ENCODE measurements around the gene ATP8A2.
A peak's percentile ranks its signal among the peaks of the same experiment; 100 is the strongest.
"Not testable (repeated sequence)": the region's sequence is repeated elsewhere in the genome, so short reads cannot be mapped to it uniquely, and the experiment has no call there.

Gene ATP8A2

GRCh38 chr13:25768838-25769237 is 397.1 kb downstream of the ATP8A2 start:
- TF ChIP-seq Cebpa-rat (IDR thresholded peaks at IDR 0.05): no peak
- Histone ChIP-seq H3K9ac (no peak overlapping the region), H3K27ac (no peak overlapping the region), H3K4me1 (peaks cover 0 to 11% (median 1%) of the 10 kb centered on the region in 10 experiments; a peak in 7 of 20 replicates), H4K20me1 (no peaks in the 10 kb centered on the region), H3K9me3 (replicated peaks in 1 of 11) (peaks cover 8 to 22% (median 13%) of the 10 kb centered on the region in 11 experiments; a peak in 19 of 22 replicates), H3K36me3 (no peaks in the 10 kb centered on the region), H3K4me3 (no peak overlapping the region), H3K27me3 (no peaks in the 10 kb centered on the region), H3K4me2 (no peak overlapping the region)

GRCh38 chr13:25770601-25771000 is 398.8 kb downstream of the ATP8A2 start:
- no peak overlapping the region for H3K4me2 ChIP-seq
- no peaks in the 10 kb centered on the region for H3K36me3 ChIP-seq
- peaks cover 9 to 26% (median 12%) of the 10 kb centered on the region in 11 experiments; a peak in 19 of 22 replicates for H3K9me3 ChIP-seq (replicated peaks in 1 of 11)
- no peak overlapping the region for H3K4me3 ChIP-seq
- H3K27me3 ChIP-seq: no peaks in the 10 kb centered on the region
- peaks cover 0 to 11% (median 1%) of the 10 kb centered on the region in 10 experiments; a peak in 7 of 20 replicates for H3K4me1 ChIP-seq
- no peak overlapping the region for H3K9ac ChIP-seq
- no peak overlapping the region for H3K27ac ChIP-seq
- no peak for TF ChIP-seq Cebpa-rat (IDR thresholded peaks at IDR 0.05)
- H4K20me1 ChIP-seq: no peaks in the 10 kb centered on the region

- Histone ChIP-seq H3K4me3 (no peak overlapping the region), H4K20me1 (no peaks in the 10 kb centered on the region), H3K4me2 (peak overlapping the region in 3 of 11 experiments; percentile 22 to 27 (median 22); a peak in 3 of 22 replicates), H3K27me3 (no peaks in the 10 kb centered on the region), H3K36me3 (no peaks in the 10 kb centered on the region), H3K27ac (no peak overlapping the region), H3K4me1 (peaks cover 0 to 15% (median 4%) of the 10 kb centered on the region in 10 experiments; a peak in 10 of 20 replicates), H3K9ac (no peak overlapping the region), H3K9me3 (replicated peaks in 1 of 11) (peaks cover 3 to 20% (median 8%) of the 10 kb centered on the region in 11 experiments; a peak in 18 of 22 replicates)
- no peak for TF ChIP-seq Cebpa-rat (IDR thresholded peaks at IDR 0.05)
These were observed 399.4 kb downstream of the ATP8A2 start for GRCh38 chr13:25771202-25771601.

- peaks cover 0 to 13% (median 1%) of the 10 kb centered on the region in 11 experiments; a peak in 6 of 22 replicates for H3K9me3 ChIP-seq (replicated peaks in 1 of 11)
- H3K27me3 ChIP-seq: no peaks in the 10 kb centered on the region
- H3K4me3 ChIP-seq: no peak overlapping the region
- no peak overlapping the region for H3K27ac ChIP-seq
- H3K4me2 ChIP-seq: peak overlapping the region in 3 of 11 experiments; percentile 22 to 27 (median 22); a peak in 3 of 22 replicates
- TF ChIP-seq Cebpa-rat (IDR thresholded peaks at IDR 0.05): no peak
- H3K9ac ChIP-seq: no peak overlapping the region
- H3K4me1 ChIP-seq: peaks cover 0 to 20% (median 8%) of the 10 kb centered on the region in 10 experiments; a peak in 14 of 20 replicates
- no peaks in the 10 kb centered on the region for H3K36me3 ChIP-seq
- H4K20me1 ChIP-seq: no peaks in the 10 kb centered on the region
These were observed 400.1 kb downstream of the ATP8A2 start for GRCh38 chr13:25771641-25772478.

GRCh38 chr13:25772534-25772933 is 400.8 kb downstream of the ATP8A2 start:
- not testable (repeated sequence) for H3K4me3 ChIP-seq, H4K20me1 ChIP-seq, H3K27ac ChIP-seq, H3K4me2 ChIP-seq, H3K36me3 ChIP-seq, H3K9ac ChIP-seq, H3K27me3 ChIP-seq
- peaks cover 0 to 13% (median 0%) of the 10 kb centered on the region in 11 experiments; a peak in 4 of 22 replicates for H3K9me3 ChIP-seq (replicated peaks in 1 of 11)
- peaks cover 0 to 27% (median 14%) of the 10 kb centered on the region in 10 experiments; a peak in 16 of 20 replicates for H3K4me1 ChIP-seq

GRCh38 chr13:25774056-25774455 is 402.3 kb downstream of the ATP8A2 start:
- not testable (repeated sequence) for H3K36me3 ChIP-seq, H4K20me1 ChIP-seq, H3K27me3 ChIP-seq, H3K9ac ChIP-seq, H3K4me2 ChIP-seq, H3K27ac ChIP-seq, H3K4me3 ChIP-seq
- peaks cover 11 to 42% (median 29%) of the 10 kb centered on the region in 10 experiments; a peak in 19 of 20 replicates for H3K4me1 ChIP-seq
- peaks cover 0 to 11% (median 0%) of the 10 kb centered on the region in 11 experiments; a peak in 2 of 22 replicates for H3K9me3 ChIP-seq (replicated peaks in 1 of 11)

- Histone ChIP-seq H3K4me3 (no peak overlapping the region), H3K4me1 (peaks cover 11 to 54% (median 41%) of the 10 kb centered on the region in 10 experiments; a peak in 19 of 20 replicates), H3K9ac (no peak overlapping the region), H3K9me3 (replicated peaks in 1 of 11) (peaks cover 0 to 8% (median 0%) of the 10 kb centered on the region in 11 experiments; a peak in 1 of 22 replicates), H3K27me3 (peaks cover 0 to 6% (median 0%) of the 10 kb centered on the region in 11 experiments; a peak in 1 of 22 replicates), H3K4me2 (no peak overlapping the region), H3K36me3 (no peaks in the 10 kb centered on the region), H3K27ac (0 out of 22 replicates have a peak overlapping the region, but pooled peaks of 1 of the 11 experiments have one; percentile 86), H4K20me1 (no peaks in the 10 kb centered on the region)
- no peak for TF ChIP-seq Cebpa-rat (IDR thresholded peaks at IDR 0.05)
These were observed 403.5 kb downstream of the ATP8A2 start for GRCh38 chr13:25775275-25775674.

GRCh38 chr13:25775986-25776385 is 404.2 kb downstream of the ATP8A2 start:
- peak overlapping the region in 1 of 11 experiments; percentile 86; a peak in 2 of 22 replicates for H3K27ac ChIP-seq
- peaks cover 0 to 8% (median 0%) of the 10 kb centered on the region in 11 experiments; a peak in 1 of 22 replicates for H3K9me3 ChIP-seq (replicated peaks in 1 of 11)
- peaks cover 11 to 57% (median 46%) of the 10 kb centered on the region in 10 experiments; a peak in 19 of 20 replicates for H3K4me1 ChIP-seq

GRCh38 chr13:25776722-25777121 is 404.9 kb downstream of the ATP8A2 start:
- Histone ChIP-seq H3K4me3 (no peak overlapping the region), H3K27ac (peak overlapping the region in 5 of 11 experiments; percentile 2 to 86 (median 23); a peak in 7 of 22 replicates), H3K36me3 (no peaks in the 10 kb centered on the region), H3K9ac (no peak overlapping the region), H3K27me3 (peaks cover 0 to 6% (median 0%) of the 10 kb centered on the region in 11 experiments; a peak in 1 of 22 replicates), H4K20me1 (no peaks in the 10 kb centered on the region), H3K9me3 (replicated peaks in 1 of 11) (peaks cover 0 to 8% (median 0%) of the 10 kb centered on the region in 11 experiments; a peak in 4 of 22 replicates), H3K4me2 (peak overlapping the region in 7 of 11 experiments; percentile 16 to 81 (median 28); a peak in 8 of 22 replicates), H3K4me1 (peaks cover 11 to 52% (median 46%) of the 10 kb centered on the region in 10 experiments; a peak in 19 of 20 replicates)
- TF ChIP-seq Cebpa-rat (IDR thresholded peaks at IDR 0.05): no peak

More at GRCh38 chr13:25775986-25776385, 404.2 kb downstream of the ATP8A2 start:
- Histone ChIP-seq H3K4me3 (no peak overlapping the region), H3K9ac (no peak overlapping the region), H3K27me3 (peaks cover 0 to 6% (median 0%) of the 10 kb centered on the region in 11 experiments; a peak in 1 of 22 replicates), H3K36me3 (no peaks in the 10 kb centered on the region), H4K20me1 (no peaks in the 10 kb centered on the region), H3K4me2 (peak overlapping the region in 2 of 11 experiments; percentile 10 to 20; a peak in 2 of 22 replicates)
- no peak for TF ChIP-seq Cebpa-rat (IDR thresholded peaks at IDR 0.05)
